GM19023 (cell line): ENCODE results near the gene ABCC1.
"Not testable (repeated sequence)": the region's sequence is repeated elsewhere in the genome, so short reads cannot be mapped to it uniquely, and the experiment has no call there.

Experiments used
- ATAC-seq: cut with Tn5 transposase; IDR thresholded peaks from one replicate; pipeline ENCODE4 v1.9.1; 2021; ENCODE audit warnings: mild to moderate bottlenecking, moderate library complexity; ENCODE audit not compliant: unreplicated experiment

The ABCC1 gene

DNA sequence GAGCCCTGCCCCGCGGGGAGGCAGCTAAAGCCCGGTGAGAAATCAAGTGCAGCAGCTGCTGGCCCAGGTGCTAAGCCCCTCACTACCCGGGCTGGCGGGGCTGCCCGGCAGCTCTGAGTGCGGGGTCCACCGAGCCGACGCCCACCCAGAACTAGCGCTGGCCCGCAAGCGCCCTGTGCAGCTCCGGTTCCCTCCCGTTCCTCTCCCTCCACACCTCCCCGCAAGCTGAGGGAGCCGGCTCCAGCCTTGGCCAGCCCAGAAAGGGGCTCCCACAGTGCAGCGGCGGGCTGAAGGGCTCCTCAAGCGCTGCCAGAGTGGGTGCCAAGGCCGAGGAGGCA lies 155.4 kb downstream of the ABCC1 start:
- not testable (repeated sequence) for ATAC-seq

DNA sequence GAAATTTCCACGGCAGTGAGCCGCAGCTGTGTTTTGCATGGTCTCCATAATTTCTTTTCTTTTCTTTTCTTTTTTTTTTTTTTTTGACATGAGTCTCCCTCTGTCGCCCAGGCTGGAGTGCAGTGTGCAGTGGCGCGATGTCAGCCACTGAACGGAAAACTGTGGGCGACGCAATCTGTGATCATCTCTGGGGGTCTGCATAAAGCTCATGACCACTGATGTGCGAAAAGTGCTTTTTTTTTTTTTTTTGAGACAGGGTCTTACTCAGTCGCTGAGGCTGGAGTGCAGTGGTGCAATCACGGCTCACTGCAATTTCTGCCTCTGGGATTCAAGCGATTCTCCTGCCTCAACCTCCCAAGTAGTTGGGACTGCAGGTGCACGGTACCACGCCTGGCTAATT lies 156.2 kb downstream of the ABCC1 start:
- no peak for ATAC-seq

DNA sequence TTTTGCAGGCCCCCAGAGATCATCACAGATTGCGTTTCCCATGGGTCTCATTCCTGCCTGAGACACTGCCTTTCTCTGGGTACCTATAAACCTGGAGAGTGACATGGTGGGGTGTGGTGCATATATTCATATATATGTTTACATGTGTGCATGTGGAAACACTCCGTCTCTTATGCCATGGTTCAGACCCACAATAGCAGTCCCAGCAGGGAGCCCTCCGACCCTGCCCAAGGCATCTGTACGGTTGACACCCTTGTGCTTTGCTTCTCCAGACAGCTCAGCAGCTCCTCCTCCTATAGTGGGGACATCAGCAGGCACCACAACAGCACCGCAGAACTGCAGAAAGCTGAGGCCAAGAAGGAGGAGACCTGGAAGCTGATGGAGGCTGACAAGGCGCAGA lies 157.1 kb downstream of the ABCC1 start:
- ATAC-seq, result no peak

DNA sequence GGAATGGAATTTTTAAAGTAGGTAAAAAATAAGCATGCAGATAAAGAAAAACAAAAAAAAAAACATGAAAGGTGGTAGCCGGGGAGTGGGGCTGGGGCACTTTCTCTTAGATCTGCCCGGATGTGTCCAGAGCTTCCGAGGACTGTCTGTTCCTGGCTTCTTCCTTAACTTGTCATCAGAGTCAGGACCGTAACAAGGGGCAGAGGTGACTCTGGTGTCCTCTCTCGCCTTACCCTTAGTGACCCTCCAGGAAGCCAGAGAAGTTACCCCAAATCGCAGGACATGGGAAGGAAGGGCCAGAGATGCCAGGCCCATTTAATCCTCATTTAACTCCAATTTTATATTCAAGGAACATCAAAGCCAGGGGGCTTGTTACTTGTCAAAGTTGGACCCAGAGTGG lies 158.4 kb downstream of the ABCC1 start:
- ATAC-seq, result no peak

DNA sequence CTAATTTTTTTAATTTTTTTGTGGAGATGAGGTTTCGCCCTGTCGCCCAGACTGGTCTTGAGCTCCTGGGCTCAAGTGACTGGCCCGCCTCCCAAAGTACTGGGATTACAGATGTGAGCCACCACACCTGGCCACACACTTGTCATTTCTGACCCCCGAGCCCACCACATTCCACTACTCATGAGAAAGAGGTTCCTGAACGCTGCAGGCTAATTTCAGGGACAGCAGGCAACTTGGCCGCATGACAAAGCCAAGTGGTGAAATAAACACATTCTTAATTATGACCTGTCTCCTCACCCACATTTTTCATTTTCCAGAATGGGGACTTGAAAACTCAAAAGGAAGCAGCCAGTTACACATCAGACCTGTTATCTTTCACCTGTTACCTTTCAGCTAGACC lies 159.3 kb downstream of the ABCC1 start:
- no peak for ATAC-seq

DNA sequence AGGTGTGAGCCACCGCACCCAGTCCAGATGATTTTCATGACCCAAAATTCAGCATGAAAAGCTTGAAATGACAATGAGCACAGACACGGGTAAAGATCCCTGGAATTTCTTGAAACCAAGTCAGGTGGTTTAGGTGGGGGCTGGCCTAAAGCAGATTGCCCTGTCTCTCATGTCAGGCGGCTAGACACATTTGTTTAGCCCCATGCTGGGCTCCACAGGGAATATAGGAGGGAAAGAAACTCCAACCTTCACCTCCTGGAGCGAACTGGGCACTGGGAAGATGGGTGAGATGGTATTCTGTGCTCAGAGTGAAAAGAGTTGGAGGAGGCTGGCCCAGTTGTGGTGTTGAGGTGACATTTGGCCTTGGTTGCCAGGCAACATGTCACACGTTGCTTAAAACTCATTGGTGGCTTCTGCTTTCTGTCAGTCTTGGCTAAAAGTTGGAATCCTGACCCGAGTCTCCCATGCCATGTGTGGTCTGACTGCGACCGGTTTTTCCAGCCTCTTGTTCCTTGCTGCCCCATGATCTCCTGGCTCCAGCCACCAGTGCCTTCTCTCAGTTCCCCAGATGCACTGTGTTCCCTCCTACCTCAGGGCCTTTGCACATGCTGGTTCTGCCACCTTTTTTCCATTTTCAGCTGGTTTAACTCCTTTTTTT lies 160.2 kb downstream of the ABCC1 start:
- ATAC-seq, result no peak

DNA sequence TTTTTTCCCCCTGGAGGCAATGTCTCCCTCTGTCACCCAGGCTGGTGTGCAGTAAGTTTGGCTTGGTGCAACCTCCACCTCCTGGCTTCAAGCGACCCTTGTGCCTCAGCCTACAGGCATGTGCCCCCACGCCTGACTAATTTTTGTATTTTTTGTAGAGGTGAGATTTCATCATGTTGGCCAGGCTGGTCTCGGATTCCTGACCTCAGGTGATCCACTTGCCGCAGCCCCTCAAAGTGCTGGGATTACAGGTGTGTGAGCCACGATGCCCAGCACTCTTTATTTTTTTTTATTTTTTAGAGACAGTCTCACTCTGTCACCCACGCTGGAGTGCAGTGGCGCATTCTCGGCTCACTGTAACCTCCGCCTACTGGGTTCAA lies 160.7 kb downstream of the ABCC1 start:
- ATAC-seq, result no peak

DNA sequence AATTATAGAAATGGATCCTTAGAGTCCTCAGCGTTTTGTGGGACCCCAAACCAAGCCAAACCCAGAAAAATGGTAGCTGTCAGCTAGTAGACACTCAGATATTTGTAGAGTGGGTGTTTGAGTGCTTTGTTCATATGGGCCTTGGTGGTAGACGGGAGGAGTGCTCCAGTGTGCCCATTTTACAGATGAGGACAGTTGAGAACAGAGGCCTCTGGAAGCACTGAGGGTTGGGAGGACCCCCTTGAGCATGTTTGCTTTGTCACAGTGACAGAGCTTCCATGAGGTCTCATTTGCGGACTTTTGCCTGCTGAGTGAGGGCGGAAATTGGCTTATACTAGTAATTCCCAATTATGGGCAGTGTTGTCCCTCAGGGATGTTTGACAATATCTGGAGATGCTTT lies 162.2 kb downstream of the ABCC1 start:
- no peak for ATAC-seq

DNA sequence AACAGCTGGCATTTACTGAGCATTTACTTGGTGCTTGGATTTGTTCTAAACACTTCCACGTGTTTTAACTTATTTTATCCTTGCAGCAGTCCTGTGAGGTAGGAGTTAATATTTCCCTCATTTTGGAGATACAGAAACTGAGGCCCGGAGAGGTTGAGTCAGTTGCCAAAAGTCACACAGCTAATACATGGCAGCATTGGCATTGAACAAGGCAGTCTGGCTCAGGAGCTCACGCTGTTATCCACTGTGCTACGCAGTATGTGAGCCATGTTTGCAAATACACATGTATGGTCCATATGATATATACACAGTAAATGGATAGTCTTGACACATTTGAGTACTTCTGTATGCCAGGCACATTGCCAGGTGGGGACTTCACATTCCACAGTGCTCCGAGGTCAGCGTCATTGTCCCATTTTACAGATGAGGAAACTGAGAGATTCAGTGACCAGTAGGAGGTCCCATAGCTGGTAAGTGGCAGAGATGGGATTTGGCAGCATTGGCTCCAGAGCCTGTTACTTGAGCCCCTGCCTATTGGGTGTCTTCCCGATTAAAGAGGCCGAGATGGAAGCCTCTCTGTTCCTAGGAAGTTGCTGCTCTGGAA lies 163.1 kb downstream of the ABCC1 start:
- no peak for ATAC-seq

DNA sequence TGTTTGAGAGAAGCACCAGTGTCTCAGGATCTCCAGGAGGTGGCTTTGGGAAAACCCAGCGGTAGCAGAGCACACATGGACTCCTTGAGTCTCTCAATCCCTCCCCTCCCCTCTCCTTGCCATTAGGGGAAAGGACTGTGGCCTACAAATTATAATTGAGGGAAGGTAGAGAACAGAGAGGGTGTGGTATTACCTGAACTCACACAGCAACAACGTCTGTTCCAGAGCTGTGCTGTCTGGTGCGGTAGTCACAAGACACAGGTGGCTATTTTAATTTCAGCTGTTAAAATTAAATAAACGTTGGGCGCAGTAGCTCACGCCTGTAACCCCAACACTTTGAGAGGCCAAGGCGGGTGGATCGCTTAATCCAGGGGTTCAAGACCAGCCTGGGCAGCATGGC lies 163.7 kb downstream of the ABCC1 start:
- no peak for ATAC-seq

DNA sequence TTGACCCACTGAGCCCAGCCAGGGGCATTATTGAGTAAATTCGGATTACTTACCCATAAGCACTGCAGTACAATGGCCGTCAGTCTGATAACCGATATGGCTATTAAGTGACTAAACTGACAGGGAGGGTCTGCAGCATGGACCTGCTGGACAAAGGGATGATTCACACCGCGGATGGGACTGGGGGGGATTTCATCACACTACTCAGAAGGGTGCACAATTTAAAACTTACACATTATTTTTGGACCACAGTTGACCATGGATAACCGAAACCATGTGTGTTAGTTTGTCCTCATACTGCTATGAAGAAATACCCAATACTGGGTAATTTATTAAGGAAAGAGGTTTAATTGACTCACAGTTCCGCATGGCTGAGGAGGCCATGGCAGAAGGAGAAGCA lies 167.4 kb downstream of the ABCC1 start:
- no peak for ATAC-seq

DNA sequence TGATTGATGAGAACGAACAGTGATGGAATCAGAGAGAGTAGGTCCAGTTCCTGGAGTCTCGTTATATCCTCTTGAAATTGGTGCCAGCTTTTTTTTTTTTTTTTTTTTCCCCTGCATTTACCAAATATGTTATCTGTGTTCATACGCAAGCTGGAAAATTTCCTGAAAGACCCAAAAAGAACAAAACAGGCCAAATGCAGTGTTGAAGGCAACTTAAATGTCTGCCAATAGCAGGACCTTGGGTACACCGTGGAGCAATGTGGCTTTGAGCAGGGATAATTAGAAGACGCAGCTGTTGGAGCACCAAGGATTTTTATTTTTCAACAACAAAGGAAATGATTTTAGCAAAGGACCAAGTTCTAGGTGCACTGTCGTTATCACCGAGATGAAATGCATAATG lies 168.9 kb downstream of the ABCC1 start:
- ATAC-seq, result no peak

DNA sequence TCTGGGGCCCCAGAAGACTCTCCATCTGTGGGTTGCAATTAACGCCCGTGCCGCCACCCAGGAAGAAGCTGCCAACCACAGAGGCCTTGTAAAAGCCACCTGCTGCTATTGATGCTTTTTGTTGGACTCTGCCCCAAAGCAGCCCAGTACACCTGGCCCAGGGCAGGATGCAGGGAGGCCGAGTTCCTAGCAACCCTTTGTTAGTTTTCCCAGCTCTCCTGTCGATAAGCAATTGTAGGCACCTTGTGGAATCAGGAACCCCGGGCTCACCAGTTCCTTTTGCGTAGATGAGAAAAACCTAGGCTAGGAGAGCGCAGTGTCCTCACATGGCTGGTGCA lies 170.6 kb downstream of the ABCC1 start:
- ATAC-seq, result no peak

DNA sequence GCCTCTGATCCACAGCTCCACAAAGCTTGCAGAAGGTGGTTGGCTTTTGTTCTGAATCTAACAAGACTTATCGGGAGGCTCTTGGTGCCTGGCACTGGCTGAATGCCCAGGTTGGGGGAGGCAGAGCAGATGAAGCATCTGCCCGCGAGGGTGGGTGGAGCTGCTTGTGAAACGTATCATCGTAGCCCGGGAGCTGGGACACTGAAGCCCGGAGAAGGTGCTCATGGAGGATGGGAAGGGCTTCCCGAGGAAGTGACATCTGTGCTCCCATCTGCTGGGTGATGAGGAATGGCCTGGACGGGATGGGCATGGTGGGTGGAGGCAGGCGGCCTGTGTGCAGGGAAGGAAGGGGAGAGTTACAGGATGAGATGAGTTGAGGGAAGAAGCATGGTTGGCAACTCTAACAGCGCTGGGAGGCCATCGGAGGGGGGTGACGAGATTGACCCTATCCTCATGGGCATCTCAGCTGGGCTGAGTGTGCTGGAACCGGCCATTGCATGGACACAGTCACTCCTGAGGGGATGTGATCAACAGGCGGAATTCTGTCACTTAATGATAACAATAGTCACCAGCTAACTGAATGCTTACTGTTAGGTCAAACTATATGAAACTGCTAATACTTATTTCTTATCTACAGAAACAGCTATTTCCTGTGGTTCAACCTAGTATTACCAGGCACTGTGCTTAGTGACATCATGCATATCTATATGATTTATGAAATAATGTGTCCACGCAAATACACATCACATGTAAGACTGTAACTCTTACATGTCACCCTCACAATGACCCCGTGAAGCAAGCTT lies 171.2 kb downstream of the ABCC1 start:
- ATAC-seq, result no peak

DNA sequence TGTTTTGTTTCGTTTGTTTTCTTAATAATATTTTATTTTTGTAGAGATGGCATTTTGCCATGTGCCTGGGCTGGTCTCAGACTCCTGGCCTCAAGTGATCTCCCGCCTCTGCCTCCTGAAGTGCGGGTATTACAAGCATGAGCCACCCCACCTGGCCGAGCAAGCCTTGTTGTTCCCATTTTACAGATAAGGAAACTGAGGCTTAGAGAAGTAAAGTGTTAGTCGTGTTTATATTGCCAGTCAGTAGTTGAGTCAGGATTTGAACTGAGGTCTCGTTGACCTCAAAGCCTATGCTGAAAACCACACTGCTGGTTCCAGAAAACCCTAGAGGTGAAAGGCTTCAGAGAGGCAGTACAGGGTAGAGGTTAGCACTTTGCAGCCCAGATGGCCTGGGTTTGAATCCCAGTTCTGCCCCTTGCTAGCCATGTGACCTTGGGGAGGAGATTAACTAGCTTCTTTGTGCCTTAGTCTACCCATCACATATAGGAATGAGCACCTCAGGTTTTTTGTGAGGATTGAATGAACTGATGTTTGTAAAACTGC lies 171.8 kb downstream of the ABCC1 start:
- no peak for ATAC-seq

DNA sequence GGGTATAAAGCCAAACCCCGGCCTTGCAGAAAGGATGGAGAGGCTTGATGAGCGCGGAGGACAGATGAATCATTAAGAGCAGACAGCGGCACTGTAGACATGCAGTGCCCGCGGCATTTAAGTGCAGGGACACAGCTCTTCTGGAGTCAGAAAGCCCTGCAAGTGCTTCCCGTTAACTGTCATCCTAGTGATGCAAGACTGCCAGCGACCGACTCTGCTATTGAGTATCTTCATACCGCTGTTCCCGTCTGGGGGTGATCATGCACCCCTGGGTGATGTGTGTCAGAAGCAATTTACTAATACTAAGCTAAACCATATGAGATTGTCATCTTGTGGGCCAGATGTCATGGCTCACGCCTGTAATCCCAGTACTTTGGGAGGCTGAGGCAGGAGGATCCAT lies 172.8 kb downstream of the ABCC1 start:
- ATAC-seq, result no peak

DNA sequence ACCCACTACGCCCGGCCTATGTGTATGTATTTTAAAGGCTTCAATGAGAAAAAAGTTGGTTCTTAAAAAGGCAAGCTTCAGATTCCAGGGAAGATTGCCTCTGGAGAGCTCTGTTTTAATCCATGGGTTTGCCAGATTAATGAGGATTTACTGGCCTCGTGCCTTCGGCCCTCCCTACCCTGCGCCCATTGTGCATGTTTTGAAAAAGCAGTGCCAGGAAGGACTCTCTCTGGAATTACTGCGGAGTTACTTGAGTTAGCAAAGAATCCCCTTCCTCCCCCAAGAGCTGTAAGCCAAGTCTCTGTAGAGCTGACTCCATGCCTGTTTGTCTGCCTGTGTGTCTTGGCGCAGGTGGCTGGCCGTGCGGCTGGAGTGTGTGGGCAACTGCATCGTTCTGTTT lies 175.0 kb downstream of the ABCC1 start:
- no peak for ATAC-seq

DNA sequence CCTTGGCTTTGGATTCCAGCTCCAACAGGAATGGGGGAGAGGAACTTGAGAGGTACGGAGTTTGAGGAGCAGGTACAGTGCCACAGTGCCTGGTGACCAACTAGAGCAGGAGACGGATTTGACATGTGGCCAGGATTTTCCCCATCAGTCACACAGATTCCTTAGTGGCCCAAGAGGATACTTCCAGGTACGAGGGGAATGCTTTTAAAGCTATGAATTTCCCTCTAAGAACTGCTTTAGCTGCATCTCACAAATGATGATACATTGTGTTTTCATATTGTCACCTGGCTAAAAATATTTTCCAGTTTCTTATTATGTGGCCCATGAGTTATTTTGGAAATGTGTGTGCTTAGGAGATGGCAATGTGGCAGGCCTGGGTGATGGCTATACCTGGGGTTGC lies 175.6 kb downstream of the ABCC1 start:
- no peak for ATAC-seq

DNA sequence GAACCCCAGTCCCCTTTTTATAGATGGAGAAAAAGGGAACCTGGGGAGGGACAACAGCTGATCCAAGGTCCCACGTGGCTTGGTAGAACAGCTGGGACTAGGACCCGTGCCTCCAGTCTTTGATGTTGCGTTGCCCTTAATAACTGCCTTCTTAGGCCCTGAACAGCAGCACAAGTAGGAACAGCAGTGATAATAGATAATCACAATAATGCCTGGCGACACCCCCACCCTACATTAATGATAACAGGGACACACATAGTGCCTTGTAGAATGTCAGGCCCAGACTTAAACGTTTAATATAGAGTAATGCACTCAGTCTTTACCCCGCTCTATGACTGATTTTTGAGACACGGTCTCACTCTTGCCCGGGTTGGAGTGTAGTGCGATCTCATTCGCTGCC lies 177.5 kb downstream of the ABCC1 start:
- no peak for ATAC-seq

DNA sequence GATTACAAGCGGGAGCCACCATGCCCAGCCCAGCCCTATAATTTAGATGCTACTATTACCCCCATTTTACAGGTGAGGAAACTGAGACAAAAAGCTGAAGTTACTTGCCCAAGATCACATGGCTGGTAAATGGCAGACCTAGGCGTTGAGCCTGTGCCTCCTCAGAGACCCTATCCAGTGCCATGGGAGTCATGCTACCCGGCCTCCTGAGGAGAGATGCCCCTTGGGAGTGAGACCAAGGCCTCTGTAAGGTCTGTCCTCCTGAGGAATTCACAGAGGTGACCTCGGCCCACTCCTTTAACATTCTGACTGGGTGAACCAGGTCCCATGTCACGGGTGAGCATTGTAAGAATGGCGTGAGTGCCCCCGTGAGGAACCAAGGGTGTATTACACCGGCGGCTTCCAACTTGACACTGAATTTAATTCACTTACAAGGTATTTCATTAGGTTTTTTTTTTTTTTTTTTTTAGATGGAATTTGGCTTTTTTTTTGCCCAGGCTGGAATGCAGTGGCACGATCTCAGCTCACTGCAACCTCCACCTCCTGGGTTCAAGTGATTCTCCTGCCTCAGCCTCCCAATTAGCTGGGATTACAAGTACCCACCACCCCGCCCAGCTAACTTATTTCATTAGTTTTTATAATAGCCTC lies 178.2 kb downstream of the ABCC1 start:
- ATAC-seq, result no peak

DNA sequence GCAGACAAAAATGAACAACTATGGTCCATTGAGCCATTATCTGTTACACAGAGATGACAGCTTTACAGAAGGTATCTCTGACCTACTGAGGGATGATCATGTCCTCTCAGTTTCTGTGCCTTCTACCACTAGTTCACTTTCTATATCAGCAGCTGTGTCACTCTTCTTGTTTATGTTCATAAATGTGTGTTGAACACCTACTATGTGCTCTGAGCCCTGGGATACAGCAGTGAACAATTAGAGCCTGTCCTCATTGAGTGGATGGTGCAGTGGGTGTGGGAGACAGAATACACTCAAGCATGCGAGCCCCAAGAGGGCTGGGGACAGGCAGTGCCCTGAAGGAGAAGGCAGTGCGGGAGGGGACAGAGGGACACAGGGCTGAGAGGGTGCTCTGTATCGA lies 181.8 kb downstream of the ABCC1 start:
- no peak for ATAC-seq

DNA sequence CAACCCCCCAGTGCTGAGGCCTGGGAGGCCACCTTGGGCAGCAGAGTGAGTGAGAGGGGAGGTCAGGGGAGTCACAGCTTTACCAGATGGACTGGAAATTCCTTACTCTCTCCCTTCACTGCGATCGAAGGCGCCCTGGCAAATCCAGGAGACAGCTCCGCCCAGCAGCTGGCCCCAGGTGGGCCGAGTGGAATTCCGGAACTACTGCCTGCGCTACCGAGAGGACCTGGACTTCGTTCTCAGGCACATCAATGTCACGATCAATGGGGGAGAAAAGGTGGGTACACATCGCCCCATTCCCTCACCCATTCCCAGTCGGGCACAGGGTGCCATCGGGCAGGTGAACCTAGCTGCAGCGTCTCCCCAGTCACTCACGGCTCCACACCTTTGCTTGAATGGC lies 182.2 kb downstream of the ABCC1 start:
- ATAC-seq, result no peak
